H9 (cell line): ENCODE results near the gene ZNRF4. TPM values are rescaled to one million over a fixed set of nuclear protein-coding genes. Genes with fewer than 3 reads are reported as not detected.

Experiments used
- DNase-seq: peaks from one replicate; pipeline ENCODE4 v3.0.0-alpha.2; 2017
- H2AFZ ChIP-seq: one replicate; pipeline ENCODE4 v1.6.1; 2013; ENCODE audit warnings: mild to moderate bottlenecking, low read length, control low read depth, moderate library complexity
- H2AK5ac ChIP-seq: 2 replicates; pipeline ENCODE4 v1.6.1; 2013; ENCODE audit warnings: low read length, control low read depth, mixed read lengths; ENCODE audit not compliant: insufficient read length
- H2BK120ac ChIP-seq: one replicate; pipeline ENCODE4 v1.6.1; 2013; ENCODE audit warnings: low read depth, mild to moderate bottlenecking, low read length, control low read depth, inconsistent platforms; ENCODE audit not compliant: poor library complexity, severe bottlenecking
- H2BK12ac ChIP-seq: 2 replicates; pipeline ENCODE4 v1.6.1; 2013; ENCODE audit warnings: low read length, control low read depth, mixed read lengths, low read depth; ENCODE audit not compliant: insufficient read length
- H2BK15ac ChIP-seq: 2 replicates; pipeline ENCODE4 v1.6.1; 2013; ENCODE audit warnings: low read depth, low read length, control low read depth
- H2BK20ac ChIP-seq: one replicate; pipeline ENCODE4 v1.6.1; 2013; ENCODE audit warnings: low read depth, mild to moderate bottlenecking, low read length, control low read depth, inconsistent platforms; ENCODE audit not compliant: poor library complexity, severe bottlenecking
- H2BK5ac ChIP-seq: 2 replicates; pipeline ENCODE4 v1.6.1; 2013; ENCODE audit warnings: low read length, control low read depth, mixed read lengths; ENCODE audit not compliant: insufficient read length
- H3K14ac ChIP-seq: 2 replicates; pipeline ENCODE4 v1.6.1; 2013; ENCODE audit warnings: low read length, control low read depth; ENCODE audit not compliant: insufficient read depth
- H3K18ac ChIP-seq: 2 replicates; pipeline ENCODE4 v1.6.1; 2013; ENCODE audit warnings: low read depth, mild to moderate bottlenecking, mixed read lengths, low read length, control low read depth; ENCODE audit not compliant: insufficient read length
- H3K23ac ChIP-seq: 2 replicates; pipeline ENCODE4 v1.6.1; 2013; ENCODE audit warnings: low read length, control low read depth, mixed read lengths, low read depth; ENCODE audit not compliant: insufficient read length
- H3K23me2 ChIP-seq: 2 replicates; pipeline ENCODE4 v1.6.1; 2013; ENCODE audit warnings: low read depth, mild to moderate bottlenecking, mixed read lengths, low read length, control low read depth; ENCODE audit not compliant: insufficient read length, poor library complexity, severe bottlenecking
- H3K27ac ChIP-seq: 2 replicates; pipeline ENCODE4 v1.5.1; 2013; ENCODE audit warnings: low read length, control low read depth, mixed read lengths, low read depth; ENCODE audit not compliant: insufficient read length
- H3K27me3 ChIP-seq: 2 replicates; pipeline ENCODE4 v1.6.1; 2013; ENCODE audit warnings: low read length, control low read depth, inconsistent platforms; ENCODE audit not compliant: insufficient read depth
- H3K4ac ChIP-seq: 2 replicates; pipeline ENCODE4 v1.6.1; 2013; ENCODE audit warnings: low read depth, mild to moderate bottlenecking, control low read depth, inconsistent platforms, low read length, moderate library complexity
- H3K4me1 ChIP-seq: 2 replicates; pipeline ENCODE4 v1.6.1; 2013; ENCODE audit warnings: low read length, control low read depth, inconsistent platforms; ENCODE audit not compliant: insufficient read depth
- H3K4me2 ChIP-seq: 2 replicates; pipeline ENCODE4 v1.6.1; 2013; ENCODE audit warnings: low read length, control low read depth, mixed read lengths; ENCODE audit not compliant: insufficient read length, insufficient read depth
- H3K56ac ChIP-seq: 2 replicates; pipeline ENCODE4 v1.6.1; 2013; ENCODE audit warnings: low read depth, mild to moderate bottlenecking, mixed read lengths, low read length, control low read depth; ENCODE audit not compliant: insufficient read length
- H3K79me1 ChIP-seq: 2 replicates; pipeline ENCODE4 v1.6.1; 2013; ENCODE audit warnings: low read depth, mild to moderate bottlenecking, moderate library complexity, low read length, control low read depth, inconsistent platforms; ENCODE audit not compliant: insufficient read depth, poor library complexity, severe bottlenecking
- H3K79me2 ChIP-seq: 2 replicates; pipeline ENCODE4 v1.6.1; 2013; ENCODE audit warnings: low read length, control low read depth, inconsistent platforms; ENCODE audit not compliant: insufficient read depth
- H3K9ac ChIP-seq: 2 replicates; pipeline ENCODE4 v1.6.1; 2013; ENCODE audit warnings: low read length, control low read depth, mixed read lengths; ENCODE audit not compliant: insufficient read length; ENCODE audit errors: extremely low read depth
- H3K9me3 ChIP-seq: one replicate; pipeline ENCODE4 v1.6.1; 2013; ENCODE audit warnings: low read depth, low read length, inconsistent platforms; ENCODE audit not compliant: control insufficient read depth
- H3T11ph ChIP-seq: one replicate; pipeline ENCODE4 v1.6.1; 2013; ENCODE audit warnings: mild to moderate bottlenecking, low read length, control low read depth, inconsistent platforms
- H4K20me1 ChIP-seq: one replicate; pipeline ENCODE4 v1.6.1; 2013; ENCODE audit not compliant: control insufficient read depth, insufficient read length, insufficient read depth
- H4K5ac ChIP-seq: 2 replicates; pipeline ENCODE4 v1.6.1; 2013; ENCODE audit warnings: low read depth, mild to moderate bottlenecking, mixed read lengths, low read length, control low read depth; ENCODE audit not compliant: insufficient read length
- H4K8ac ChIP-seq: replicated peaks from 2 replicates; pipeline ENCODE4 v1.6.1; 2013; ENCODE audit warnings: low read length, control low read depth, mixed read lengths, low read depth; ENCODE audit not compliant: insufficient read length
- H4K91ac ChIP-seq: 2 replicates; pipeline ENCODE4 v1.6.1; 2013; ENCODE audit warnings: low read depth, mild to moderate bottlenecking, moderate library complexity, mixed read lengths, low read length, control low read depth; ENCODE audit not compliant: insufficient read length
- H3K27ac Mint-ChIP-seq, 3 experiments: 2 replicates in 2 of 3; 3 replicates in 1 of 3; pipeline ENCODE4 v1.8.0; 2020 to 2021; ENCODE audit warnings: mixed read lengths in 3 of 3, mild to moderate bottlenecking in 1 of 3, moderate library complexity in 1 of 3
- H3K27me3 Mint-ChIP-seq: 2 replicates; pipeline ENCODE4 v1.8.0; 2021; ENCODE audit warnings: low read depth, mild to moderate bottlenecking, moderate library complexity, mixed read lengths
- H3K36me3 Mint-ChIP-seq, 3 experiments: 2 replicates in 2 of 3; 3 replicates in 1 of 3; pipeline ENCODE4 v1.8.0; 2020 to 2021; ENCODE audit warnings: low read depth in 3 of 3, mixed read lengths in 3 of 3; ENCODE audit not compliant: insufficient read depth in 1 of 3
- H3K4me1 Mint-ChIP-seq, 2 experiments: 2 replicates each; pipeline ENCODE4 v1.8.0; 2020; ENCODE audit warnings: mixed read lengths in 2 of 2
- H3K4me3 Mint-ChIP-seq, 2 experiments: 2 replicates in 1 of 2; 3 replicates in 1 of 2; pipeline ENCODE4 v1.8.0; 2020 to 2021; ENCODE audit warnings: mild to moderate bottlenecking in 2 of 2, mixed read lengths in 2 of 2, moderate library complexity in 1 of 2
- H3K9me3 Mint-ChIP-seq, 2 experiments: 2 replicates in 1 of 2; 3 replicates in 1 of 2; pipeline ENCODE4 v1.8.0; 2020; ENCODE audit warnings: mild to moderate bottlenecking in 2 of 2, mixed read lengths in 2 of 2, moderate library complexity in 1 of 2
- WGBS: extraction: QIAGEN DNeasy Blood & Tissue Kit; methylation state at CpG from one replicate; pipeline ENCODE4 v1.1.7; 2013; ENCODE audit warnings: missing lambda C conversion rate, low lambda C conversion rate, mixed read lengths; ENCODE audit not compliant: insufficient read length; ENCODE audit errors: extremely low coverage; 5-methylcytosine and 5-hydroxymethylcytosine counted together
- total RNA-seq: library from RNA; stranded (reverse); gene quantifications from 2 replicates; pipeline ENCODE4 v1.2.1, GENCODE V29; 2021
- TF ChIP-seq, protein P1 (sequence below): fragments of 200-600 bp; sonication (generic); conservative IDR thresholded peaks from 3 replicates; pipeline ENCODE4 v1.8.0; 2021; ENCODE audit warnings: antibody characterized with exemption, mild to moderate bottlenecking

The ZNRF4 gene
- total RNA-seq, 1 experiment from 2014 or later: not detected

DNA sequence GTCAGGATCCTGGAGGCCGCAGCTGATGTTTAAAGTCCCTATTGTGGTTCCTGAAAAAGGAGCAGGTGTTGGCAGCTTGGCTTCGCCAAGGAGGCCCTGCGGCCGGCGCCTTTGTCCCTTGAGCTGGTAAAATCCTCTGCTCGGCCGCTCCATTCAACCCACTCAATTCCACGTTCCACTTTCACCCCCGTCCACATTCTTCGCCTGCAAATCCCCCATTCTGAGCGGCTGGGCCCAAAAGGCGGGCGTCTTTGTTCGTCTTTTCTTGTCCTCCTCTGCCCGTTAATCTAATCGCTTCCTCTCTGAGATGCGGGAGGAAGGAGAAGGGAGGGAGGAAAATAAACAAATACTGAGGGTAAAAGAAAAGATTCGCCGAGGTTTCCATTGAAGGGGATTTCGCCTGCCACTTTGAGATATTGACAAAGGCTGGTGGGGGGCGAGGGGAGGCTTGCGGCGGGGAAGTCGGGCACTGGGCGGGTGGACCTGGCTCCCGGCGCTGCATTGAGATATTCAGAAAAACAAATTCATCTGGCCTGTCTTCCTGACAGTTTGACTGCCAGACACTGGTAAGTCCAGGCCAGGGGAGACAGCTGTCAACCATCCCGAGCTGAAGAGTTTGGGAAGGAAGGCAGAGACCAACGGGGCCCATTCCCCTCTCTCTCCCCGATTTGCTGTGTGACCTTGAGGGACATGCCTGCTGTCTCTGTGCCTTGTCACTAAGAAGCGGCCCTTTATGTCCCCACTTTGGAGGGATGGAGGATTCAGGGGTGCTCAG is 37.6 kb downstream of the ZNRF4 start:
- no peak overlapping the region for H2BK20ac ChIP-seq
- no peak overlapping the region for H2BK15ac ChIP-seq
- TF ChIP-seq, protein P1, sequence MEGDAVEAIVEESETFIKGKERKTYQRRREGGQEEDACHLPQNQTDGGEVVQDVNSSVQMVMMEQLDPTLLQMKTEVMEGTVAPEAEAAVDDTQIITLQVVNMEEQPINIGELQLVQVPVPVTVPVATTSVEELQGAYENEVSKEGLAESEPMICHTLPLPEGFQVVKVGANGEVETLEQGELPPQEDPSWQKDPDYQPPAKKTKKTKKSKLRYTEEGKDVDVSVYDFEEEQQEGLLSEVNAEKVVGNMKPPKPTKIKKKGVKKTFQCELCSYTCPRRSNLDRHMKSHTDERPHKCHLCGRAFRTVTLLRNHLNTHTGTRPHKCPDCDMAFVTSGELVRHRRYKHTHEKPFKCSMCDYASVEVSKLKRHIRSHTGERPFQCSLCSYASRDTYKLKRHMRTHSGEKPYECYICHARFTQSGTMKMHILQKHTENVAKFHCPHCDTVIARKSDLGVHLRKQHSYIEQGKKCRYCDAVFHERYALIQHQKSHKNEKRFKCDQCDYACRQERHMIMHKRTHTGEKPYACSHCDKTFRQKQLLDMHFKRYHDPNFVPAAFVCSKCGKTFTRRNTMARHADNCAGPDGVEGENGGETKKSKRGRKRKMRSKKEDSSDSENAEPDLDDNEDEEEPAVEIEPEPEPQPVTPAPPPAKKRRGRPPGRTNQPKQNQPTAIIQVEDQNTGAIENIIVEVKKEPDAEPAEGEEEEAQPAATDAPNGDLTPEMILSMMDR: no peak

More for the DNA sequence above, 37.6 kb downstream of the ZNRF4 start:
- Histone ChIP-seq H4K8ac (no peak overlapping the region), H2BK5ac (no peak overlapping the region), H3K14ac (no peak overlapping the region), H3K79me1 (no peaks in the 10 kb centered on the region), H4K5ac (no peak overlapping the region), H3K27ac (no peak overlapping the region), H4K20me1 (peaks cover 3% of the 10 kb centered on the region), H3K9ac (no peak overlapping the region), H3K23ac (no peak overlapping the region), H2AFZ (no peak overlapping the region), H2AK5ac (no peak overlapping the region), H3K27me3 (peaks cover 18% of the 10 kb centered on the region; the same call in 1 of the 2 replicates), H3K79me2 (no peaks in the 10 kb centered on the region), H2BK12ac (no peak overlapping the region), H3K4me1 (no peaks in the 10 kb centered on the region), H3T11ph (no peak overlapping the region), H3K23me2 (no peaks in the 10 kb centered on the region), H3K4me2 (no peak overlapping the region), H3K56ac (no peak overlapping the region), H3K18ac (no peak overlapping the region), H4K91ac (no peak overlapping the region), H3K9me3 (no peaks in the 10 kb centered on the region), H3K4ac (no peak overlapping the region), H2BK120ac (no peak overlapping the region)
- no peak for DNase-seq
- H3K9me3 Mint-ChIP-seq: peaks cover 2 to 10% of the 10 kb centered on the region in 2 experiments; a peak in 3 of 5 replicates
- no CpG with 5 or more reads among the region's 31 CpGs for WGBS
- H3K4me3 Mint-ChIP-seq: peak overlapping the region in 1 of 2 experiments; percentile 72; a peak in 3 of 5 replicates
- peaks cover 0 to 3% (median 0%) of the 10 kb centered on the region in 3 experiments; a peak in 2 of 7 replicates for H3K36me3 Mint-ChIP-seq
- no peak overlapping the region; a peak in 1 of 7 replicates for H3K27ac Mint-ChIP-seq
- H3K4me1 Mint-ChIP-seq: peaks cover 4 to 37% of the 10 kb centered on the region in 2 experiments
- H3K27me3 Mint-ChIP-seq: peaks cover 97% of the 10 kb centered on the region
